ENCODE results near the gene NR6A1. TPM values are rescaled to one million over a fixed set of nuclear protein-coding genes. Genes with fewer than 3 reads are reported as not detected.

Gene NR6A1
- total and polyA plus RNA-seq, 12 donors = 0.29 to 2.0 (median 1.2) TPM

DNA sequence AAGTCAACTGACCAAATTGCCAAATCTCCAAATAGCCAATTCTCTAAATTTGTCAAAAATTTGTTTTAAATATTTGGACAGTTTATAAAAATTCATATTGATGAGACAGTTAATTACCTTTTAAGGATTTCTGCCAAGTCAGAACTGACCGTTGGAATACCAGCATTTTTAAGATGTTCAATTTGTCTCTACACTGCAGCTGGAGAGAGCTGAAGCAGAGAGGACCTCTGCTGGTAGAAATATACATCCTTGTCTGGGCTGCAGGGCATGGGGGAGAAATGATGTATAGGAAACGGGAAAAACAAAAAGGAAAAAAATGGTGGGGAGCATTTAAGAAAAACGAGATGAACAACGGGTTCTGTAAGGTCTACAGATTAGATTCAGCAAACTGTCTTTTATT is 16.8 kb downstream of the NR6A1 start:
- intact Hi-C loops (cut with DNase I) = loop anchor here in 1 of 10 donors (10.0 kb wide), 1 partner anchor 1641 kb away; no protein-coding TSS in a partner anchor
- WGBS, 2 donors = 32 to 38% methylated on average over 4 of the region's 4 CpGs
- no peaks in the 10 kb centered on the region for H3K9me3 ChIP-seq
- no peak overlapping the region for H3K27ac ChIP-seq
- H3K27me3 ChIP-seq = peaks cover 0 to 41% (median 7%) of the 10 kb centered on the region in 7 donors
- TF ChIP-seq, protein P1, sequence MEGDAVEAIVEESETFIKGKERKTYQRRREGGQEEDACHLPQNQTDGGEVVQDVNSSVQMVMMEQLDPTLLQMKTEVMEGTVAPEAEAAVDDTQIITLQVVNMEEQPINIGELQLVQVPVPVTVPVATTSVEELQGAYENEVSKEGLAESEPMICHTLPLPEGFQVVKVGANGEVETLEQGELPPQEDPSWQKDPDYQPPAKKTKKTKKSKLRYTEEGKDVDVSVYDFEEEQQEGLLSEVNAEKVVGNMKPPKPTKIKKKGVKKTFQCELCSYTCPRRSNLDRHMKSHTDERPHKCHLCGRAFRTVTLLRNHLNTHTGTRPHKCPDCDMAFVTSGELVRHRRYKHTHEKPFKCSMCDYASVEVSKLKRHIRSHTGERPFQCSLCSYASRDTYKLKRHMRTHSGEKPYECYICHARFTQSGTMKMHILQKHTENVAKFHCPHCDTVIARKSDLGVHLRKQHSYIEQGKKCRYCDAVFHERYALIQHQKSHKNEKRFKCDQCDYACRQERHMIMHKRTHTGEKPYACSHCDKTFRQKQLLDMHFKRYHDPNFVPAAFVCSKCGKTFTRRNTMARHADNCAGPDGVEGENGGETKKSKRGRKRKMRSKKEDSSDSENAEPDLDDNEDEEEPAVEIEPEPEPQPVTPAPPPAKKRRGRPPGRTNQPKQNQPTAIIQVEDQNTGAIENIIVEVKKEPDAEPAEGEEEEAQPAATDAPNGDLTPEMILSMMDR (IDR thresholded peaks at IDR 0.05) = peak in 4 of 9 donors; percentile 19 to 33 (median 22)
- no peaks in the 10 kb centered on the region for H3K36me3 ChIP-seq
- no peak for ATAC-seq
- DNase-seq = no peak
- H3K4me3 ChIP-seq = no peak overlapping the region
- peaks cover 0 to 20% (median 0%) of the 10 kb centered on the region in 9 donors for H3K4me1 ChIP-seq

DNA sequence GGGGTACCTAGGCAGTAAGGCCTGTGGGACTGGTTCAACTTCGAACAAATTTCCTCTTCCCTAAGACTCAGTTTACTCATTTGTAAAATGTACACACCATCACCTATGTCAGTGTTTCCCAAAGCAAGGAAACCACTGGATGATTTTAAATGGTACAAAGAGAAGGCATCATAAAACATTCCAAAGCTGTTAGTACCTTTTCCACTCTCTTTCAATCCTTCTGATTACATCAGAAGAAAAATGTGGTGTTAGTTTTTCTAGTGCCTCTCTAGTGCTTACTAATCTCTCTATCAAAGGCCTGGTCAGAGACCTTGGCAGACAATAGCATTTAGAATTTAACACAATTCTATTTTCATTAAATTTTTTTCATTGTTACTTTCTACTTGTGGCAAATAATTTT is 18.1 kb downstream of the NR6A1 start:
- intact Hi-C loops (cut with DNase I) = loop anchor here in 1 of 10 donors (10.0 kb wide), 1 partner anchor 1642 kb away; no protein-coding TSS in a partner anchor
- ATAC-seq (no peak), DNase-seq (no peak)
- H3K27me3 ChIP-seq = peaks cover 0 to 29% (median 7%) of the 10 kb centered on the region in 7 donors
- WGBS, 2 donors = 90 to 93% methylated on average over 1 of the region's 1 CpG
- no peaks in the 10 kb centered on the region for H3K9me3 ChIP-seq
- H3K36me3 ChIP-seq = no peaks in the 10 kb centered on the region
- H3K4me1 ChIP-seq = peaks cover 0 to 8% (median 0%) of the 10 kb centered on the region in 9 donors
- no peak overlapping the region for H3K27ac ChIP-seq
- TF ChIP-seq, protein P1 (IDR thresholded peaks at IDR 0.05) = no peak
- no peak overlapping the region for H3K4me3 ChIP-seq

DNA sequence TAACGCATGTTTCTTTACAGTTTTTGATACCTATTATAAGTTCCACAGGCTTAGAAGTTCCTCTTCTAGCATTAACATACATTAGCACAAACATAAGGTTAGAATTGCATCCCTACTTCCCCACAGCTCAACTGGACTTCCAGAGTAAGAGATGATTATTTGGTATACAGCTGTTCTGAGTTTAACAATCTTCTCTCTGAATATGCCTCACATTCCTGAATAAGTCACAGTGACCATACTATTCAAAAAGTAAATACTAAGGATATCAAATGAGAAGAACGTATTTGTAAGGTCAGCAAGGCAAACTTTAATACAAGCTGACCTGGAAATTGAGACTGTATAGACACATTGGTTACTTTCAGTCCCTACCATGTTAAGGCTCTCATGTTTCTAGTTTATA is 21.3 kb downstream of the NR6A1 start:
- H3K36me3 ChIP-seq = no peaks in the 10 kb centered on the region
- WGBS, 2 donors = 86 to 95% methylated on average over 2 of the region's 2 CpGs

DNA sequence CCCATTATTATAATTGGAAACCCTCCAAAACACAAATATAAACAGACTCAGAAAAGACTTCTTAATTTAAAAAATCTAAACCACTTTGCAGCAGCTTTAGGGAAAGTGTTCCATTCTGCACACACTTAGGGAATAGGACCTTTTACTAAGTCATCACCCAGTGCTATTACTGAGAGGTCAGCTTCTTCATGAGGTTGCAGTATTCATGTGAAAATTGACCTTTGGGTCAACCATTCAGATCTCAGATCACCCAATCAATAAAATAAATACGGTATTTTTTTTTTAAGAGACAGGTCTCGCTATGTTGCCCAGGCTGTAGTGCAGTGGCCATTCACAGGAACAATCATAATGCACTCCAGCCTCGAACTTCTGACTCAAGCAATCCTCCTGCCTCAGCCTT is 21.8 kb downstream of the NR6A1 start:
- TF ChIP-seq, protein P1 (IDR thresholded peaks at IDR 0.05) = no peak
- WGBS, 2 donors = 93 to 99% methylated on average over 3 of the region's 3 CpGs
- Histone ChIP-seq H3K36me3 (no peaks in the 10 kb centered on the region), H3K27ac (no peak overlapping the region), H3K4me3 (no peak overlapping the region), H3K4me1 (no peaks in the 10 kb centered on the region), H3K9me3 (no peaks in the 10 kb centered on the region), H3K27me3 (peaks cover 0 to 5% (median 0%) of the 10 kb centered on the region in 7 donors)
- ATAC-seq (no peak), DNase-seq (no peak)
- intact Hi-C loops (cut with DNase I) = no loop called here

More for the DNA sequence above, 21.3 kb downstream of the NR6A1 start:
- TF ChIP-seq, protein P1 (IDR thresholded peaks at IDR 0.05) = no peak
- intact Hi-C loops (cut with DNase I) = loop anchor here in 1 of 10 donors (10.0 kb wide), 1 partner anchor 1645 kb away; no protein-coding TSS in a partner anchor
- Histone ChIP-seq H3K27me3 (peaks cover 0 to 8% (median 0%) of the 10 kb centered on the region in 7 donors), H3K9me3 (no peaks in the 10 kb centered on the region), H3K27ac (no peak overlapping the region), H3K4me3 (no peak overlapping the region), H3K4me1 (no peaks in the 10 kb centered on the region)
- ATAC-seq = no peak
- DNase-seq = no peak

Measured in heart right ventricle (tissue), 16 donors.